Thyroid gland (tissue), 4 donors: ENCODE results near the gene KLRC3.

ENCODE experiments used
- POLR2A ChIP-seq, 2 donors: fragments of 450-650 bp; IDR thresholded peaks; one replicate each; pipeline ENCODE4 v1.6.1; 2017; ENCODE audit warnings: antibody characterized with exemption in 2 of 2, mild to moderate bottlenecking in 2 of 2, moderate library complexity in 1 of 2
- TF ChIP-seq, protein P1 (sequence below), 6 experiments: fragments of 200-600 bp in 3 of 6; fragments of 450-650 bp in 3 of 6; sonication (generic) in 3 of 6; IDR thresholded peaks; one replicate each; pipeline ENCODE4 v1.5.1; 2016 to 2019; ENCODE audit warnings: antibody characterized with exemption in 6 of 6, mild to moderate bottlenecking in 2 of 6, inconsistent platforms in 1 of 6, moderate library complexity in 1 of 6

GRCh38 chr12:10409392-10409791 is 11.0 kb downstream of the KLRC3 start, which contains the start of gene KLRC4:
- TF ChIP-seq, protein P1, sequence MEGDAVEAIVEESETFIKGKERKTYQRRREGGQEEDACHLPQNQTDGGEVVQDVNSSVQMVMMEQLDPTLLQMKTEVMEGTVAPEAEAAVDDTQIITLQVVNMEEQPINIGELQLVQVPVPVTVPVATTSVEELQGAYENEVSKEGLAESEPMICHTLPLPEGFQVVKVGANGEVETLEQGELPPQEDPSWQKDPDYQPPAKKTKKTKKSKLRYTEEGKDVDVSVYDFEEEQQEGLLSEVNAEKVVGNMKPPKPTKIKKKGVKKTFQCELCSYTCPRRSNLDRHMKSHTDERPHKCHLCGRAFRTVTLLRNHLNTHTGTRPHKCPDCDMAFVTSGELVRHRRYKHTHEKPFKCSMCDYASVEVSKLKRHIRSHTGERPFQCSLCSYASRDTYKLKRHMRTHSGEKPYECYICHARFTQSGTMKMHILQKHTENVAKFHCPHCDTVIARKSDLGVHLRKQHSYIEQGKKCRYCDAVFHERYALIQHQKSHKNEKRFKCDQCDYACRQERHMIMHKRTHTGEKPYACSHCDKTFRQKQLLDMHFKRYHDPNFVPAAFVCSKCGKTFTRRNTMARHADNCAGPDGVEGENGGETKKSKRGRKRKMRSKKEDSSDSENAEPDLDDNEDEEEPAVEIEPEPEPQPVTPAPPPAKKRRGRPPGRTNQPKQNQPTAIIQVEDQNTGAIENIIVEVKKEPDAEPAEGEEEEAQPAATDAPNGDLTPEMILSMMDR (IDR thresholded peaks at IDR 0.05) = no peak
- TF ChIP-seq POLR2A (IDR thresholded peaks at IDR 0.05) = no peak
